GM12875 (cell line): ENCODE results near the gene NME8.

Source experiments
- H3K4me3 ChIP-seq: one replicate; pipeline ENCODE4 v1.5.1; 2011; ENCODE audit warnings: low read depth, low read length, control low read depth
- CTCF ChIP-seq: IDR thresholded peaks from 2 replicates; pipeline ENCODE4 v1.5.1; 2011; ENCODE audit warnings: low read depth, mild to moderate bottlenecking, control low read depth, inconsistent platforms, low read length, moderate library complexity, borderline replicate concordance; ENCODE audit not compliant: insufficient read depth

The NME8 gene

GRCh38 chr7:37924491-37925041, 76.2 kb downstream of the NME8 start:
- TF ChIP-seq CTCF, result no peak
- no peak overlapping the region for H3K4me3 ChIP-seq

GRCh38 chr7:37925620-37926019, 77.2 kb downstream of the NME8 start:
- no peak for TF ChIP-seq CTCF

GRCh38 chr7:37927773-37928444, 79.5 kb downstream of the NME8 start:
- TF ChIP-seq CTCF, result no peak
- H3K4me3 ChIP-seq, result no peak overlapping the region

More at GRCh38 chr7:37925620-37926019, 77.2 kb downstream of the NME8 start:
- no peak overlapping the region for H3K4me3 ChIP-seq

GRCh38 chr7:37928878-37929277, 80.5 kb downstream of the NME8 start:
- no peak for TF ChIP-seq CTCF

GRCh38 chr7:37930226-37930948, 82.0 kb downstream of the NME8 start:
- TF ChIP-seq CTCF, result no peak

More at GRCh38 chr7:37928878-37929277, 80.5 kb downstream of the NME8 start:
- H3K4me3 ChIP-seq, result no peak overlapping the region

GRCh38 chr7:37932543-37932942, 84.1 kb downstream of the NME8 start:
- TF ChIP-seq CTCF, result no peak

More at GRCh38 chr7:37930226-37930948, 82.0 kb downstream of the NME8 start:
- H3K4me3 ChIP-seq, result no peak overlapping the region

More at GRCh38 chr7:37932543-37932942, 84.1 kb downstream of the NME8 start:
- no peak overlapping the region for H3K4me3 ChIP-seq
